Panc1 (cell line): ENCODE measurements around the gene TAGLN. TPM values are rescaled to one million over a fixed set of nuclear protein-coding genes. Genes with fewer than 3 reads are reported as not detected.

ENCODE experiments used
- ATAC-seq: fragments of 200-7000 bp; cut with Tn5 transposase; 2 replicates; pipeline ENCODE4 v1.9.1; 2020; ENCODE audit warnings: mild to moderate bottlenecking, moderate library complexity
- BruUV-seq: library from RNA; stranded (reverse); fragments of 400-500 nt; replicated peaks from 2 replicates; lab custom pipeline; 2021; lab: Mats Ljungman, UMichigan
- CTCF ChIA-PET: fragments of 300-600 bp; sonication (Branson Sonifier 250); formaldehyde crosslinking; loops from one replicate; lab custom pipeline; 2022; ENCODE audit warnings: antibody characterized with exemption; lab: Charles Lee
- POLR2A ChIA-PET: fragments of 300-600 bp; sonication (Branson Sonifier 250); formaldehyde crosslinking; loops from one replicate; lab custom pipeline; 2022; ENCODE audit warnings: antibody characterized with exemption; lab: Charles Lee
- DNase-seq: peaks from one replicate; pipeline ENCODE4 v3.0.0-alpha.2; 2010; ENCODE audit warnings: low read depth, low spot score
- H3K27ac ChIP-seq: 2 replicates; pipeline ENCODE4 v1.5.1; 2011; ENCODE audit warnings: mild to moderate bottlenecking, low read length, inconsistent platforms
- H3K27me3 ChIP-seq: fragments of 200-500 bp; sonication (Bioruptor generic); 2 replicates; pipeline ENCODE4 v1.6.0; 2014; ENCODE audit warnings: low read length, inconsistent platforms; ENCODE audit not compliant: control insufficient read depth, insufficient read depth
- H3K36me3 ChIP-seq: fragments of 200-500 bp; sonication (Bioruptor generic); 2 replicates; pipeline ENCODE4 v1.5.1; 2014; ENCODE audit warnings: inconsistent platforms, mild to moderate bottlenecking, low read length, moderate library complexity; ENCODE audit not compliant: control insufficient read depth, insufficient read depth
- H3K4me1 ChIP-seq: 2 replicates; pipeline ENCODE4 v1.5.1; 2011; ENCODE audit warnings: inconsistent platforms, mild to moderate bottlenecking, low read length, moderate library complexity; ENCODE audit not compliant: control insufficient read depth, insufficient read depth
- H3K4me3 ChIP-seq, 2 experiments: 2 replicates each; pipeline ENCODE4 v1.5.1; 2011 to 2012; ENCODE audit warnings: low read depth in 2 of 2, low read length in 2 of 2, mild to moderate bottlenecking in 2 of 2, inconsistent platforms in 1 of 2, moderate library complexity in 1 of 2
- H3K9me3 ChIP-seq: fragments of 200-500 bp; sonication (Bioruptor generic); 2 replicates; pipeline ENCODE4 v1.5.1; 2014; ENCODE audit warnings: low read depth, mild to moderate bottlenecking, inconsistent platforms, low read length, moderate library complexity; ENCODE audit not compliant: control insufficient read depth, insufficient read depth
- POLR2AphosphoS5 ChIP-seq: IDR thresholded peaks from 2 replicates; pipeline ENCODE4 v1.6.1; 2012; ENCODE audit warnings: mild to moderate bottlenecking, low read depth, low read length, moderate library complexity
- SIN3A ChIP-seq: IDR thresholded peaks from 2 replicates; pipeline ENCODE4 v1.6.1; 2012; ENCODE audit warnings: low read depth, mild to moderate bottlenecking, low read length, moderate library complexity, borderline replicate concordance; ENCODE audit not compliant: insufficient read depth
- TCF7L2 ChIP-seq: IDR thresholded peaks from 2 replicates; pipeline ENCODE4 v1.6.1; 2011; ENCODE audit warnings: mild to moderate bottlenecking, low read depth, low read length, inconsistent platforms
- in situ Hi-C: cut with HindIII; loops from 2 replicates; pipeline ENCODE4 v1.10.0; 2016; ENCODE audit warnings: low sequenced_read_pairs, low pct_unique_long_range_greater_than_20kb
- intact Hi-C: fragments of 100-400 bp; cut with micrococcal nuclease; formaldehyde crosslinking; loops from one replicate; pipeline ENCODE4 v1.10.0; 2022; ENCODE audit not compliant: unreplicated experiment
- total RNA-seq: library from RNA; stranded (reverse); gene quantifications from one replicate; pipeline ENCODE4 v1.2.1, GENCODE V29; 2021; ENCODE audit not compliant: unreplicated experiment
- TF ChIP-seq, protein P1 (sequence below), 2 experiments: IDR thresholded peaks; 2 replicates each; pipeline ENCODE4 v1.6.1; 2011 to 2012; ENCODE audit warnings: low read depth in 2 of 2, control low read depth in 1 of 2, low read length in 1 of 2, mild to moderate bottlenecking in 1 of 2, moderate library complexity in 1 of 2; ENCODE audit not compliant: insufficient read depth in 1 of 2
- TF ChIP-seq, protein P2 (sequence below): fragments of 450-650 bp; IDR thresholded peaks from 2 replicates; pipeline ENCODE4 v1.5.1; 2017; ENCODE audit warnings: mild to moderate bottlenecking

TAGLN gene
- total RNA-seq, 1 experiment from 2014 or later, result 6.4 TPM

DNA sequence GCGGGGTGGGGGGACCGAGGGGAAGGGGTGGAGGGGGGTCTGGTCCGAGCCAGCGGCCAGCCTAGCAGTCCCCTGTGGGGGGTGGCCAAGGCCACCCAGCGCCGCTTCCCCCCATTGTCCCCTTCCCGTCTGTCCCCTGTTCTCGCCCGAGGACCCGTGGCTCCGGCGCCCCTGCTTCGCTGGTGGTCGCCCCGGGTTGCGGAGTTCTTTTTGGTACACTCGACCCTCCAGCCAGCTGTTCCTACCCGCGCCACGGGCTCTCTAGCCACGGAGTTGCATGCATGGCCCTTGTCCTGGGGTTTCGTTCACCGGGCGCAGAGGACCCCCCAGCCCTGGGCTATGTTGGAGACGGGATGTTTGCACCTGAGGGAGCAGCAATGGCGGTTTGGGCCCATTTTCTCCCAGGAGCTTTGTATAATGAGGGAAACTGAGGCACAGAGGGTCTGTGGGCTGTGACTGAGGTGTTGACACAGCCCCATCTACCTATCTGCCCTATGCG is 33.8 kb downstream of the TAGLN start:
- Histone ChIP-seq H3K27ac (peak overlapping the region; percentile 91), H3K36me3 (peaks cover 3% of the 10 kb centered on the region), H3K9me3 (no peaks in the 10 kb centered on the region), H3K4me1 (peaks cover 25% of the 10 kb centered on the region), H3K27me3 (no peaks in the 10 kb centered on the region), H3K4me3 (peak overlapping the region; percentile 73 to 85)
- BruUV-seq, result no TSS peak
- intact Hi-C loops, result no loop called here
- peak; percentile 19 for ATAC-seq
- ChIA-PET POLR2A (no interaction called here), CTCF (interaction anchor here (0.9 kb wide), 1 partner anchor 95 kb away, joined by 3 read pairs; the partner anchor contains the start of gene CEP164)
- in situ Hi-C loops, result no loop called here
- TF ChIP-seq TCF7L2 (no peak), SIN3A (no peak), POLR2AphosphoS5 (no peak)
- TF ChIP-seq, protein P1, sequence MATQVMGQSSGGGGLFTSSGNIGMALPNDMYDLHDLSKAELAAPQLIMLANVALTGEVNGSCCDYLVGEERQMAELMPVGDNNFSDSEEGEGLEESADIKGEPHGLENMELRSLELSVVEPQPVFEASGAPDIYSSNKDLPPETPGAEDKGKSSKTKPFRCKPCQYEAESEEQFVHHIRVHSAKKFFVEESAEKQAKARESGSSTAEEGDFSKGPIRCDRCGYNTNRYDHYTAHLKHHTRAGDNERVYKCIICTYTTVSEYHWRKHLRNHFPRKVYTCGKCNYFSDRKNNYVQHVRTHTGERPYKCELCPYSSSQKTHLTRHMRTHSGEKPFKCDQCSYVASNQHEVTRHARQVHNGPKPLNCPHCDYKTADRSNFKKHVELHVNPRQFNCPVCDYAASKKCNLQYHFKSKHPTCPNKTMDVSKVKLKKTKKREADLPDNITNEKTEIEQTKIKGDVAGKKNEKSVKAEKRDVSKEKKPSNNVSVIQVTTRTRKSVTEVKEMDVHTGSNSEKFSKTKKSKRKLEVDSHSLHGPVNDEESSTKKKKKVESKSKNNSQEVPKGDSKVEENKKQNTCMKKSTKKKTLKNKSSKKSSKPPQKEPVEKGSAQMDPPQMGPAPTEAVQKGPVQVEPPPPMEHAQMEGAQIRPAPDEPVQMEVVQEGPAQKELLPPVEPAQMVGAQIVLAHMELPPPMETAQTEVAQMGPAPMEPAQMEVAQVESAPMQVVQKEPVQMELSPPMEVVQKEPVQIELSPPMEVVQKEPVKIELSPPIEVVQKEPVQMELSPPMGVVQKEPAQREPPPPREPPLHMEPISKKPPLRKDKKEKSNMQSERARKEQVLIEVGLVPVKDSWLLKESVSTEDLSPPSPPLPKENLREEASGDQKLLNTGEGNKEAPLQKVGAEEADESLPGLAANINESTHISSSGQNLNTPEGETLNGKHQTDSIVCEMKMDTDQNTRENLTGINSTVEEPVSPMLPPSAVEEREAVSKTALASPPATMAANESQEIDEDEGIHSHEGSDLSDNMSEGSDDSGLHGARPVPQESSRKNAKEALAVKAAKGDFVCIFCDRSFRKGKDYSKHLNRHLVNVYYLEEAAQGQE (IDR thresholded peaks at IDR 0.05; ENCODE audit: insufficient read depth in 1 of 2, low read depth in 2 of 2, low read length in 1 of 2), result no peak
- TF ChIP-seq, protein P2, sequence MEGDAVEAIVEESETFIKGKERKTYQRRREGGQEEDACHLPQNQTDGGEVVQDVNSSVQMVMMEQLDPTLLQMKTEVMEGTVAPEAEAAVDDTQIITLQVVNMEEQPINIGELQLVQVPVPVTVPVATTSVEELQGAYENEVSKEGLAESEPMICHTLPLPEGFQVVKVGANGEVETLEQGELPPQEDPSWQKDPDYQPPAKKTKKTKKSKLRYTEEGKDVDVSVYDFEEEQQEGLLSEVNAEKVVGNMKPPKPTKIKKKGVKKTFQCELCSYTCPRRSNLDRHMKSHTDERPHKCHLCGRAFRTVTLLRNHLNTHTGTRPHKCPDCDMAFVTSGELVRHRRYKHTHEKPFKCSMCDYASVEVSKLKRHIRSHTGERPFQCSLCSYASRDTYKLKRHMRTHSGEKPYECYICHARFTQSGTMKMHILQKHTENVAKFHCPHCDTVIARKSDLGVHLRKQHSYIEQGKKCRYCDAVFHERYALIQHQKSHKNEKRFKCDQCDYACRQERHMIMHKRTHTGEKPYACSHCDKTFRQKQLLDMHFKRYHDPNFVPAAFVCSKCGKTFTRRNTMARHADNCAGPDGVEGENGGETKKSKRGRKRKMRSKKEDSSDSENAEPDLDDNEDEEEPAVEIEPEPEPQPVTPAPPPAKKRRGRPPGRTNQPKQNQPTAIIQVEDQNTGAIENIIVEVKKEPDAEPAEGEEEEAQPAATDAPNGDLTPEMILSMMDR, result no peak
- no peak for DNase-seq

DNA sequence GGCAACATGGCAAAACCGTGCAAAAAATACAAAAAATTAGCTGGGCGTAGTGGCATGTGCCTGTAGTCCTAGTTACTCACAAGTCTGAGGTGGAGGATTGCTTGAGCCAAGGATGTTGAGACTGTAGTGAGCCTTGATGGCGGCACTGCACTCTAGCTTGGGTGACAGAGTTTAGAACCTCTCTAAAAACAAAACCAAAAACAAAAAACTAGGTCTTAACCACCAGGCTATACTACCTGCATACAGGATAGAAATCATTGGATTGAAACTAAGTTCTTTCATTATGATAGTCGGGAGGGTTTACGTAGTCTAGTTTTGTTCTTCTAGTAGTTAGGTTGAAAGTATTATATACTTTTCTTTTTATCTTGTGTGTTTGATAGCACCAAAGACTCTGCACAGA is 39.1 kb downstream of the TAGLN start:
- H3K27me3 ChIP-seq, result no peaks in the 10 kb centered on the region
- BruUV-seq, result no TSS peak
- DNase-seq (no peak), ATAC-seq (no peak)
- peaks cover 12% of the 10 kb centered on the region for H3K4me1 ChIP-seq
- intact Hi-C loops, result loop anchor here (5.0 kb wide), 1 partner anchor 79 kb away; the partner anchor contains the start of gene BACE1
- in situ Hi-C loops, result no loop called here
- ChIA-PET POLR2A (interaction anchor here (0.6 kb wide), 1 partner anchor 587 kb away, joined by 12 read pairs; no protein-coding TSS in a partner anchor), CTCF (no interaction called here)
- no peak overlapping the region for H3K27ac ChIP-seq
- H3K4me3 ChIP-seq, result no peak overlapping the region
- H3K36me3 ChIP-seq, result peaks cover 10% of the 10 kb centered on the region
- no peaks in the 10 kb centered on the region for H3K9me3 ChIP-seq
- TF ChIP-seq SIN3A, result no peak
- TF ChIP-seq, protein P2, result no peak
